ENCODE results near the gene ERGIC1.

DNA sequence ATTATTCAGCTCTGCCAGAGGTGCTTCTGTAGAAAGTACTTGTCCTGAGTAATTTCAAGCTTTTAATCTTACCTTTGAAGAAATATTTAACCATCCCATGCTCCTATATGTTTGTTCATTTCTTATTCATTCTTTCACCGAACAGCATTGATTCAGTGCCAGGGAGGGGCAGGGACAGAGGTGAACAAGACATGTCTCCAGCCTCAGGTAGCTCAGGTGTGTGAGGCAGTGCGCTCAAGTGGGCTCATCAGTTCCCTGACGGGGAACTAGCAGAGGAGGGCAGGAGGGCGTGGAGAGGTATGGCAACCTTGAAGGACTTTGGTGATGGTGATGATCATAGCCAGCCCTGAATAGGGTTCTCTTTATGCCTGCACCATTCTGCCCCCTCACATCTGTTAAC, 25.9 kb downstream of the ERGIC1 start:
- TF ChIP-seq, protein P1, sequence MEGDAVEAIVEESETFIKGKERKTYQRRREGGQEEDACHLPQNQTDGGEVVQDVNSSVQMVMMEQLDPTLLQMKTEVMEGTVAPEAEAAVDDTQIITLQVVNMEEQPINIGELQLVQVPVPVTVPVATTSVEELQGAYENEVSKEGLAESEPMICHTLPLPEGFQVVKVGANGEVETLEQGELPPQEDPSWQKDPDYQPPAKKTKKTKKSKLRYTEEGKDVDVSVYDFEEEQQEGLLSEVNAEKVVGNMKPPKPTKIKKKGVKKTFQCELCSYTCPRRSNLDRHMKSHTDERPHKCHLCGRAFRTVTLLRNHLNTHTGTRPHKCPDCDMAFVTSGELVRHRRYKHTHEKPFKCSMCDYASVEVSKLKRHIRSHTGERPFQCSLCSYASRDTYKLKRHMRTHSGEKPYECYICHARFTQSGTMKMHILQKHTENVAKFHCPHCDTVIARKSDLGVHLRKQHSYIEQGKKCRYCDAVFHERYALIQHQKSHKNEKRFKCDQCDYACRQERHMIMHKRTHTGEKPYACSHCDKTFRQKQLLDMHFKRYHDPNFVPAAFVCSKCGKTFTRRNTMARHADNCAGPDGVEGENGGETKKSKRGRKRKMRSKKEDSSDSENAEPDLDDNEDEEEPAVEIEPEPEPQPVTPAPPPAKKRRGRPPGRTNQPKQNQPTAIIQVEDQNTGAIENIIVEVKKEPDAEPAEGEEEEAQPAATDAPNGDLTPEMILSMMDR (IDR thresholded peaks at IDR 0.05) = no peak
- no peak for TF ChIP-seq POLR2A (IDR thresholded peaks at IDR 0.05)

Data from tibial nerve (tissue), 3 donors.